HG03095 (cell line): ENCODE measurements around the gene HDAC4.

Experiments used
- ATAC-seq: cut with Tn5 transposase; IDR thresholded peaks from one replicate; pipeline ENCODE4 v1.9.1; 2021; ENCODE audit warnings: moderate library complexity; ENCODE audit not compliant: unreplicated experiment

HDAC4 gene

DNA sequence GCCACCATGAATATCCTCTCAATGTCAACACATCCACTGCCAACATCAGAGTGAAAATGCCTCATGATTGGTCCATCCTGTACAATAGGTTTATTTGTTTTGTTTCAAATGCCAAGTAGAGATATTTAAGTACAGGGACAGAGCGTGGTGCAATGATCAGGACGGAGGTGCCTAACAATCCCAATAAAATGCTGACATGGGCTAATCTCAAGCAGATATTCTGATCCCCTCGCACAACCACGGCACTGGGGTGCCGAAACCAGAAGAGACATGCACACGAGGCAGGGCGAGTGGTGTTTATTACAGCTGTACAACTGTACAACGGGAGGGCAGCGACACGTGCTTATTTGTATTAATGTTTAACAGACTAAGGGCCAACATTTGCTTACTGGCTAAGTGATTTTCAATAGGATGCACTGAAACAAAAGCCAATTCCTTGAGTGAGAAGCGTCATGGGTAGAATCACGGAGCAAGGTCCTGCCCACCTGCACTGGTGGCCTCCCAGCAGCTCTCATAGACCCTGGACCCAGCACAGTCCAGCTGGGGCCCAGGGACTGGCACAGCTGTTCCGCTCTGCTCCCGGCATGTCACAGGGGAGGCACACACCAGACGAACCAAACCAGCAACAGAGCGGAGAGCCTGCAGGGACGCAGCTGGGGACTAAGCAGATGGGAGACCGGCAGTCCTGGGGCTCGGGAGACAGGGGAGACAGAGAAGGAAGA, 101.4 kb downstream of the HDAC4 start:
- ATAC-seq = no peak

DNA sequence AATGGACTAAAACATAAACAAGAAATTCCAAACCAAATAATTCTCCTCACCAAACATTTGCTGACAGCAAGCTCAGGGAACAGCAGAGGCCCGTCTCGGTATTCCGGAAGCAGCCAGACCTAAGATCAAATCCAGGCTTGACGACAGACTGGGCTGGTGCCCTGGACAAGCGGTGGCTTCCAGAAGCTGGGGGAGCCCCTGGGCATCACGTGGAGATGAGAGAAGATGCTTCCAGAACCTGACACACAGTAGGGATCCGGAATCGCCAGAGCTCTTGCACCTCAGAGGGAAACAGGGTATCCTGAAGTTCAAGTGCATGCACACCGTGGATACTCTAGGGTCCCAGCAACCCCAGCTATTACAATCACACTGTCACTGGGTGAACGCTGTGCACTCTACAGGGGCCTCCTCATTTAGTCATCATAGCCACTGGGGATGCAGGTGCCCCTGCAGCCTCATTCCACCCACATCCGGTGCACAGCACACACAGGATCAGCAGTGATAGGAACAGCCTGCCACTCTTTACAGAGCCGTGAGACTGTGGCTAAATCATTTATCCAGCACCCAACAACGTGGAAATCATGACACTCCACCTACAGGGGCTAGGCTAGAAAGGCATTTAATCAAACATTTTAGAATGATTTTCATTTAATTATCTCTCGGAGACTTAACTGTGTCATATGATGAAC, 102.6 kb downstream of the HDAC4 start:
- no peak for ATAC-seq

DNA sequence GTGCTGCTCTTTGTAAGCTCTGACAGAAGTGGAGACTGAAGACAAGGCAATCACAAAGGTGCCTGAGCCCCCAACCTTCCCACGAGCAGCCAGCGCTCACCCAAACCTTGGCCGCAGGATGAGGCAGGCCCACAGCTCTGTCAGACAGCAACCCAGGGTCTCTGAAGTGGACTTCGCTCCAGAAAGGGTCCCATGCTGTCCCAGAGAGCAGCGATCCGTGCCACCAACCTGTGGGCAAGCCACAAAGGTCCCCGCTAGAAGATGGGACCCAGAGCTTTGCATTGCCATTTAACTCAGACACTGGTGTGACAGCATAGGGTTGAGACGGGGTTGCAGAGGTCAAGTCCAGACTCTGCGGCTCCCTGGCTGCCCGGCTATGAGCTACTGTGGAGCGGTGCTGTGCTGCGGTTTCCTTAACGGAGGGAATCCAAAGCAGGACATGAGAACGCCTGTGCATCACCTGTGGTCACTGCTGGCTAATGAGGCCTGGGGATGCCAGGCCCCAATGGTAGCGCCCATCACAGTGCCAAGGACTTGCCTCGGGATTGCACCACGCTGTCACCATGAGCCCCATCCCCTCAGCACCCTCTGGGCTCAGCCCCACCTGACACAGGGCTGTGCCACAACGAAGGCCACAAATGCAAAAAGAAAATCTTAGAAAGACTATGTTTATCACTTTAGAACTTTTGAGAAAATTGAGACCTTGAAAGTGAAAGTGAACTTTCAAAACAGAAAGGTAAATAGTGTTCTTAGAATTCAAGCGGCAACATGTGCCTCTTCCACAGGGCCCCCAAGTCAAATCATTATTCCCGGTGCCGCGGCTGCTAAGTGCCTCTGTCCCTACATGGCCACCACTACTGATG, 103.4 kb downstream of the HDAC4 start:
- no peak for ATAC-seq

DNA sequence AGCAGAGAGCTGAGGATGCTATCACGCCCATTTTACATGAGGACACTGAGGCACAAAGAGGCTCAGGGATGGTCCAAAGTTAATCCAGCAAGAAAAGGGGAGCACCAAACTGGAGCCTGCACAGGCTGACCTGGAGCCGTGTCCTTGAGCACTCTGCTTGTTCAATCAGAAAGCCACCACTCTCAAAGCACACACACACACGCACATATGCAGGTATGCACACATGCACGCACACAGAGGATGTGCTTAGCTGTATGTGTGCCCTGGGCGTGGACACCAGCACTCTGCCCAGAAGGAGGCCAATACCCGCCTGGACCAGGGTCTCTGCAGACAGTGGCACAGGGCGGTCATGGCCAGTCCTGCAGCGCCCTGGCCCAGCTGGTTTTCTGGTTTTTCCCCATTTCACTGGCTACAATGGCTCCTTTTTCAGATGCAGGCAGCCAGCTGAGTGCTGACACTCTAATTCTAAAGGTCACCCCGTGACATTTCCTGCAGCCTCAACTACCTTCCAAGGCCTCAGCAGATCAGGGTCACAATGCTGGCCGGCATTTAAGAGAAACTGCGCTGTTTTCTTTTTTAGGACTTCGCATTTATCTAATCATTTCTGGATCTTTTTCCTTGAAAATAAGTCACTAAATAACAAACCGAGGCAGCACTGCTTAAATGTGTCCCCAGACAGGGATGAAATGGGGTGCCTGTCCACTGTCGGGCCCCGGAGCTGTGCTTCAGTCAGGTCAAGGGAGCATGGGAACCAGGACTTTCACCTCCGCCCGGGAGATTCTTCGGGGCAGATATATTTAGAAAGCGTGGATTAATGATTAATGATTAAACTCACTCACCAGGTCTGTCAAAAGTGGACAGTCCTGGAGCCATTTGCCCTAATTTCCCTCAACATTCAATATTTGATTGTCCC, 104.5 kb downstream of the HDAC4 start:
- no peak for ATAC-seq

DNA sequence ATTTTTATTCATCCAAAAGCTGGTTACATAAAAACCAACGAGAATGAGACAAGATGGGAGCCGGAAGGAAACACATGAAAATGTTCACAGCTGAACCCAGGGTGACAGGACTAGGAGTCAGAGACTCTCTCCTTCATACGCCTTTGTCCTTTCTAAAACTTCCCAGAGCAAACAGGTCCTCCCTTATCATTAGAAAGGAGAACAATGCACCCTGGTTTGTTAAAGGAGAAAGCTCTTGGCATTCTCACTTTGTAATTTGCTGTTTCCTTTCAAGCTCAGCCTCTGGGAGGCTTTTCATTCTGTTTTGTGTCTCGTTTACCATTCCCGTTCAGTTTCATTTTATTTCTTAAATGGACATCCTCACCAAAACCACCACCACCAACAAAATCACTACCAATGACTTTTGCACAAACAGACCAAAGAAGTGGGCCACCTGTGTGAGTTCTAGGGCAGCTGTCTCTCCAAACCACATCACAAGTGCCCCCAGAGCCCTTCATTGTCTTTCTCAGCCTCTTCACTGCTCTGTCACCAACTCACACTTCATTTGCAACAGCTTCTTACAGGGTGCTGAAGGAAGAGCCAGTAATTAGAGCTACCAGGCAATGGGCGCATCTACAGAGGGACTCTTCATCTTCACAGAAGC, 105.3 kb downstream of the HDAC4 start:
- ATAC-seq = no peak

DNA sequence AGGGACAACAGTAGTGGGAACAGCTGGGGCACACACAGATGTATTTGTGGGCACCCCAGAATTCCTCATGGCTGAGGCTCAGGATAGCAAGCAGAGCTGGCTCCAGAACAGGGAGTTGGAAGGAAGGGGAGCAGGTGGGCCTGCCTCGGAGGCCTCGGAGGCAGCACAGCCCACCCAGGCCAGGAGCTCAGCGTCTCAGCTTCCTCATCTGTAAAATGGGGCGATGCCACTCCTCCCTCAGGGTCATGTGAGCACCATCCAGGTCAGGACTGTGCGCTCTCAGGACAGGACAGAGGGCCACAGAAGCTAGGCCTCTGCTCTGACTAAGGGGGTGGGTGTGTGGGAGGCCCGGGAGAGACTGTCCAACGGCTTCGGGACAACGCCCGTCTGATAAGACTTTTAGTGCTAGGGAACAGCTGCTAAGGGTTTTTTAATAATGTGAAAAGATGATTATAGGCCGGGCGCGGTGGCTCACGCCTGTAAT, 106.2 kb downstream of the HDAC4 start:
- no peak for ATAC-seq

DNA sequence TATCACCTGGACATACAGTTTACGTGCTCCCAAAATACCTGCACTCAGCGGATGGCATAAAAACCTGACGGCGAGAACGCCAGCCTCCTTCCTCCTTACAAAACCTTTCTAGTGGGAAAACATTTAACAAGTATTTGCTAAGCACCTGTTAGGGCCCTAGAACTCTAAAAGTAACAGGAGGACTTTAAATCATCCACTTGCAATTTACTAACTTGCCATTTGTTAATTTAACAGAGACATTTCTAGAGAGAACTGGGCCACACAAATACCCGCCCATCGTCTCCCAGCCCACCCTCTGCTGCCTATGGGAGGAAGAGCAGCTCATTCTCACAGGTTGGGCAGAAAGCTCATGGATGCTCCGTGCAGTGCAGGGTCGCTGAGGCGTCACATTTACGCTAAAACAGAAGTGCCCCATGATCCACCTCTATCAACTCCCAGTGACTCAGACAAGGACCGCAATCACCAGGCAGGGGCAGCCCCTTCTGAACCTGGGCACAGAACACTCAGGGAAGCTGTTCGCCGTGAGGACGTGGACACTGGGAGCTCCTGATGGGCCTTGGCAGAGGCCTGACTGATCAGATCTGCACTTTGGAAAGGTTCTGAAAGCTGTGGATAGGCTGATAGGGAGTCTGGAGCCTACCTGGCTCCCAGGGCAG, 106.9 kb downstream of the HDAC4 start:
- ATAC-seq = peak; percentile 52

DNA sequence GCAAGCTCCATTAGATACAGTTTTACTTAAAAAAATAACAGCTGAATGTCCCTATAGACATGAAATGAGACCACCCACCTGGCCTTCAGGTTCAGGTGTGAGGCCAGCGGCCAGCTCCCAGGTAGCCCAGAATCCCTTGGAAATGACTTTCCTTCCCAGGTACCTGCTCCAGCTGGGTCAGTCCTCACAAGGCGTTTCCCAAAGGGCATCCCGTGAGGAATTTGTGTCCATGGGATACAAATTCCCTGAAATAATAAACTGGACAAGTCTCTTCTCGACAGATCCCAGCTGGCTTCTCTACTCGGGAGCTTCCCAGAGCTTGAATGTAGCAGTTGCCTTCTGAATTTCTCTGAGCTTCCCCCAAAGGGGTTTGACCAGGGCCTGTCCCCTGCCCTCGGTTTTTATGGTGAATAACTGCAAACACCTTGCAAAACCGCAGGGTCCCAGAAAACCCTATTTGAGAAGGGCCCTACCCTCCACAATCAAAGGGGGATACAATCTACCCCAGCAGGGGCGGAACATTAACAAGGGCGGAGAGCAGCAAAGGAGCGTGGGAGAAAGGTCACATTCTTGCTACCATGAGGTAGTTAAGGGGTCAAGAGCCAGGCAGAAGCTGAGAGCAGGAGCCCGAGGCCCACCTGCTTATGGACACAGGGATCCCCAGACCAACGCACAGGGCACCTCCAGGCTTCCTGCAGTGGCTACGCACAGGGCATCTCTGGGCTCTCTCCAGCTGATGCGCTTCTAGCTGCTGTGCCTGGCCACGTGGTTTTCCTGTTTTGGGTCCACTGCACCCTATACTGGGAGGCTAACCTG, 107.7 kb downstream of the HDAC4 start:
- no peak for ATAC-seq

DNA sequence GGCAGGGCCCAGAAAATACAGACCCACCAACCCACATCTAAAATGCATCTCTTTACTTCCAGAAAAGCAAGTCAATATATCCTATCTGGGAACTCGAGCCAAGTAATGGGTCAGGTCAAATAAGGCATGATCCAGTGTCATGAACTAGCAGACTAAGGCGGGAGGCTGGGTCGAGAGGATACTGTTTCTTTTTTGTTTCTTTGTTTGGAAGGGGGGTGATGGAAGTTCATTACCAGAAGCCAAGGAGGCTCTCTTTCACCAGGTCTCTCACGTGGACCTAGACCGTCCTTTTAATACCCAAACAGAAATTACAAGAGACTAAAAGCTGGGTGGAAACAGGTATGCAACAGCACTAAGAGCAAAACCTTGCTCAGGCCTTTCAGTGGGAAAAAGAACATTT, 108.3 kb downstream of the HDAC4 start:
- no peak for ATAC-seq

DNA sequence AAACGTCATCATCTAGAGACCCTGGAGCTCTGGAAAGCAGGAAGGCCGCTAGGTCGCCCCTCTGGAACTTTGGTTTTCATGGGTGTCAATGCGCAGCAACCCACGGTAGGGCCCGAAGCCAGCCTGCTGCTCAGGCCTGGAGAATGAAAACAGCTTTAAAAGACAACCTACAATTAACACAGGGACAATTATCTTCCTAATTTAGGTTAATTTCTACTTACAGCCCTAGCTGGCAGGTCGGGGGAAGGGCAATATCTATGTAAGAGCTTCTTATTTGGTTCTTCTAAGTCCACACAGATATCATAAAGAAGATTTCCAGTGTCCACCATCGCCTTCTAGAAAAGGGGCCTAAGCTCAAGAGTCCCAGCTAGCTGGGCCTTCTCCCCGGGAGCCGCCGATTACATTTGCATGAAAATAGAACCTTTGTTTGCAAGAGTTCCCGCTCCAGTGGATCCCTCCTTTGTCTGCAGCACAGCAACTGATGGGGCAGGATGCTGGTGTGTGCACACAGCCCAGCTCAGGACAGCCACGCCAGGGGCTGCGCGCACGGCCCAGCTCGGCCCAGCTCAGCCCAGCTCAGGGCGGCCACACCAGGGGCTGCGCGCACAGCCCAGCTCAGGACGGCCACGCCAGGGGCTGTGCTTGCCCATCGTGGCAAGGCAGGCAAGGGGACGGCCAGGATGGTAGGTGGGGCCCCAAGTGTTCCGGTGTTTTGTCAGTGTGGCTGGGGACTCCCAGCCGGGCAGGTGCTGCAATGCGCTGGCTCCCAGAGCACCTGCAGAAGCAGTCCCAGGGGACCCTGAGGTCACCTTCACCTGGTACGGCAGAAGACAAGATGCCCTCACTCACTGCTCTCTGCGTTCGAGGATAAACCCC, 109.1 kb downstream of the HDAC4 start:
- ATAC-seq = no peak

DNA sequence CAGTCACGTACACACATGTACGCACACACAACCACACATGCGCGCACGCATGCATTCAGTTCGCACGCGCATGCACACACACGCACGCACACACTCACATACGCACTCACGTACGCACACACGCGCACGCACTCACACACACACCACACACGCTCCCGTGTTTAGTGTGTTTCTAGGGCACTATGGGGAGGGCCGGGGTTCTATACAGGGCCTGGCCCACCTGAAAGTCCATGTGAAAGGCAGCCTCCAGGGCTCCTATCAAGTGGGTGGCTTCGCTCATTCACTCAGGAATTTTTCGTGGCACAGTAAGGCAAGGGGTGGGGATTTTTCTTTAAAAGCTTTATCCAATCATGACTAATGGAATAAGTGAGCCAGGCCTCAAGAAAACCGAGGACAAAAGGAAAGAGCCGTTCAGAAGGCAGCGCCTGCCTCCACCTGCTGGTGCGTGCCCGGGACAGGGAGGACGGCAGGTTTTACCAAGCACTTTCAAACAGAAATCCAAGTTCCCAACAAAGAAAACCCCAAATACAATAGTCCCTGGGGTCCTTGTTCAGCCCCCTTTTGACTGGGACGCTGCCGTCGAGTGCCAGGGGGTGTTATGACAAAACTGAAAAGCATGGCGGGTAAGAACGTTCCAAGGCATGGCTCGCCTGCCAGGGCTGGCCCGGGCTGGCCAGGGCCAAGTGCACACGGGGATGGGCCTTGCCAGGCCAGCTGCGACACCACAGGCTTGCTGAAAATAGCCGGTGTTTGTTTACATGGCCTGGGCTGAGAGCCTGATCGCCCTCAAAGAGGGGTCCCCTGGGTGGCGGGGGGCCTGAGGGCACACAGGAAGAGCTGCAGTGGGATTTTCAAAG, 110.0 kb downstream of the HDAC4 start:
- no peak for ATAC-seq

DNA sequence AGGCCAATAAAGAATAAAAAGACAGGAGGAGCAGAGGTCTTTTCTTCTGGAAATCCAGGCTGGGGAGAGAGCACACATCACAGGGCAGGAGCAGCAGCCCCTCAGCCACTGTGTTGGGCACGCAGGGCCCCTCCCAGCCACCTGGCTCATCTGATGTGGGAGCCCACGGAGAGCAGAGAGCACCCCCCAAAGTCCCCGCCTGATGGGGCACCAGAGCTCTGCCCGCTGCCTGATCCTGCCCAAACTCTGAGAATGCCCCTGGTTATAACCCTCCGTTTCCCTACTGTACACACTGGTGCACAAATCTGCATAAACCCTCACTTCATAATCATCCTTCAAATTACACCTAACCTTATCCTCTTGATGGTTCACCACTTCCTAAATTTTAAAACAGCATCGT, 111.3 kb downstream of the HDAC4 start:
- ATAC-seq = no peak

DNA sequence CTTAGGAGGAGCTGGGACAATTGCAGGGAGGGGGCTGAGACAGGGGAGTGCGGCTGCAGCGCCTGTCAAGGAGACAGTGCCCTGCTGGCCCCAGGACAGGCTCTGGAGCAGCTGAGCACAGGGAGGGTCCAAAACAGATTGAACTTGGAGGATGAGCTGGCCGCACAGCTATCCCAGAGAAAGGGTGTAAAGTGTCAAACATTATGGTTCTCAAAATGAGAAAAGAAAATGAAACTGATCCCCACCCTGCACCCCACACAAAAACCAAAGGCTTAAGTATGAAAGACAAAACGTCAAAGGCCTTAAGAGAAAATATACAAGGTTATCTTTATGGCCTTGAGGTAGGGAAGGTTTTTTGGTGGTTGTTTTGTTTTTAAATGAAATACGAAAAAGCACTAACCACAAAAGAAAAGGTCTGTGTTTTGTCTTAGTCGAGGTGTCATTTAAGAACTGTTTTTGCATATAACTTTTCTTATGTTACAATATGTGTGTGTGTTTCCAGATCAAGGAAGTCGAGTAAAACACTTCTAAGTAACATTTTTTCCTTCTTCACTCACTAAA, 111.8 kb downstream of the HDAC4 start:
- peak; percentile 76 for ATAC-seq

DNA sequence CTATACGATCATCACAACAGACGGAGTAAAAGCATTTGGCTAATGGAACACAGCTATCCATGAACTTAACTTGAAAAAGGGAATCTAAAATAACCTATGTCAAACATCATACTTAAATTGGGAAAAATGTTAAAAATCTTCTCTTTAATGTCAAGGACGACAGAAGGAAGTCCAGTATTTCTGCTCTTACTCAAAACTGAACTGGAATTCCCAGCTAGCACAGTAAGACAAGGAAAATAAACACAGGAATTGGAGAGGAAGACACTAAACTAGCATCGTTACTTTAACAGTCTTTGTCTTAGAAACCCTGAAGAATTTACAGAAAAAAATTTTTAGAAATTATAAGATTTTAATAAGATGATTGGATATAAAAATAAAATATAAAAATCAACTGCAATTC, 112.6 kb downstream of the HDAC4 start:
- ATAC-seq = no peak

DNA sequence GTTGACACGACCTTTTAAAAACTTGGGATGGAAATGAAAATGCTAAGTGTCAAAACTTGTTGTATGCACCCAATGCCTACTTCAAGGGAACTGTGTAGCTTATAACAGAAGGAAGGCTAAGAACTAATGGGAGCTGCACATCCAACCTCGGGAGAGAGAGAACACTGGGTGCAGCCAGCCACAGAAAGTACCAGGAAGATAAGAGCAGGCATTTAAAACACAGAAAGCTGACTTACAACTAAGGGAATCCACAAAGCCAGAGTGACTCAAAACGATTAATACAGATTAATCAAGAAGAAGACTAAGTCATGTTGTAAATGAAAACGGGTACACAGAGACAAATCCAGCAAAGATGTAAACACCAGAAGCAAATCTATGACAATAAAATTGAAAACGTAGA, 113.4 kb downstream of the HDAC4 start:
- ATAC-seq = no peak

DNA sequence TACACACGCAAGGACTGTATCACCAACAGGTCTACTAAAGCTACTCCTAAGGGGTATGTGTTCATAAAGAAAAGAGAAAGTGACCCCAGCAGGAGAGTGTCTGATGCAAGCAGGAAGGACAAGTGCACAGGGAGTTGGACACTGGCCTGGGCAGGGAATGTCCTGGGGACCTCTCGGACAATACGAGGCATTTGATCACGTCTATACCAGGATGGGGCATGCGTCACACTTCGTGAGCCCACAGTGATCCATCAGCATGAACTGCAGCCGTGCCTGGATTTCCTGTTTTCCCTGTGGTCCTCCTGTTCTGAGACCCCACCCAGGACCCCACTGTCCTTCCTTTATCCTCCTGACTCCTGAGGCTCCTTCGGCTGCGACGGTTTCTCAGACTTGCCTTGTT, 113.9 kb downstream of the HDAC4 start:
- ATAC-seq = no peak

DNA sequence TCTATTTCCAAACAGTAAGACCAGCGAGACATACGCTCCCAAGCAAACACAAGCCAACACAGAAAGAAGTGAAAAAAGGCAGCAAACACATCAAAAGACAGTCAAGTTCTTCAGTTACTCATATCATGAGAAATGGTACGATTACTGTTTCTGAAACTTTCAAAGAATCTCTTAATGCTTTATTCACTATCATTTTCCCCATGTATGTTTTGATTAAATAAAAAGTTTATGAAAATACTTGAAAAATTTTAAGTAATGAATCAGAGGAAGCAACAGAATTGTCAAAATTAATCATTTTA, 114.9 kb downstream of the HDAC4 start:
- ATAC-seq = no peak
